Body of pancreas (tissue), 4 donors: ENCODE measurements around the gene HSD17B3.

Experiments used
- CTCF ChIP-seq, 7 experiments: fragments of 450-650 bp in 4 of 7; fragments of 200-600 bp in 3 of 7; sonication (generic) in 3 of 7; IDR thresholded peaks; one replicate each; pipeline ENCODE4 v1.5.1; 2016 to 2019; ENCODE audit warnings: antibody characterized with exemption in 7 of 7
- POLR2A ChIP-seq, 3 donors: fragments of 450-650 bp; IDR thresholded peaks; one replicate each; pipeline ENCODE4 v1.6.1; 2016; ENCODE audit warnings: antibody characterized with exemption in 3 of 3, mild to moderate bottlenecking in 2 of 3

GRCh38 chr9:96206156-96206751, 95.7 kb downstream of the HSD17B3 start:
- no peak for TF ChIP-seq CTCF (IDR thresholded peaks at IDR 0.05)
- no peak for TF ChIP-seq POLR2A (IDR thresholded peaks at IDR 0.05)
